Activated CD4-positive, CD25-positive, alpha-beta regulatory T cell treated with anti-CD3 and anti-CD28 coated beads, Interleukin-2, amount 50 U/mL, for 24 hours (primary cell): ENCODE measurements around the gene ASPN.

Experiments used
- ATAC-seq, 2 donors: fragments of 150-1000 bp; cut with Tn5 transposase; one replicate each; pipeline ENCODE4 v1.10.0; 2021; ENCODE audit warnings: mild to moderate bottlenecking in 1 of 2, moderate library complexity in 1 of 2

ASPN gene

DNA sequence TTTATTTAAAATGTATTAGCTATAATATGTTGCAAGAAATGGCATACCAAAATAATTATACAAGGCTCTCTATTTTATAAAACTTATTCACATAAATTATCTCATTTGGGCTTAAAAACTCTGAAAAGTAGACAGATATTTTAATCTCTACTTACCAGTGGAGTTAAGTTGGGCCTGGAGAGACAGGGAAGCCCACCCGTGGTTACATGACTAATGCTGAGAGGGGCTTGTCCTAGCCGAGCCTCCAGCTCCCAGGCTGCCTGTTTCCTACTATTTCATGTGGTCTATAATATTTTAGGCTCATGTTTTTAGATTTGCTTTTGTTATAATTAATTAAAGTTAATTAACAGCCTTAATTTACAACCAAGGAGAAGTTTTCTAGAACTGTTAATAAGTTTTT, 20.9 kb upstream of the ASPN start:
- no peak for ATAC-seq

DNA sequence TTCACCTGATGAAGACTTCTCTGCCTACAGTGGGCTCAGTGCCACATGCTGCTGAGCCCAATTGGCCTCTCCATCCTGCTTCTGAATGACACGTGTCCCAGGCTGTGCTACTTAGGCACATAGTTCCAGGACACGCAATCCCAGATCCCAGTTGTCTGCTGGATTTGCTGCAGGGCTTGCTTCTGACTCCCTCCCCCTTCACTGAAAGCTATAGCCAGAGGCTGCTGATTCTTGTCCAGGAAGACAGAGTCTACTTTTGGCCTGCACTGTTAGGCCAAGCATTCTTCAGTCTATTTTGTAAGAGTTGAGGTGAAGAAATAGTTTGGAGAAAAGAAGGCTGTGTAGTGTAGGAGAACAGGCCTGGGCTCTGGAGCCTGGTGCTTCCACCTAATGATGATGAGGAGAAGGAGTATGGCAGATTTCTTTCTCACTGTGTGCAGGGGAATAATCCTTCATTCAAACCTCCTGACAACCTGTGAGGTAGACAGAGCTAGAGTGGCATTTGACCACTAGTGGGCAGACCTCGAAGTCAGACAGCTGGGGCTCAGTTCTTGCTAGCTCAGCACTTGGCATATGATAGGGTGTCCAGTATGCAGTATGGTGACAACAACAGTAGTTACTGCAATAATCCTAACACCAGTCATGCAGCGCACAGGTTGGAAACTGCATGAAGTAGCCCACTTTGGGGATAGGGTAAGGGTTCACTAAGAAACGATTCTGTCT, 19.5 kb upstream of the ASPN start:
- peak in 1 of 2 donors; percentile 38 for ATAC-seq

DNA sequence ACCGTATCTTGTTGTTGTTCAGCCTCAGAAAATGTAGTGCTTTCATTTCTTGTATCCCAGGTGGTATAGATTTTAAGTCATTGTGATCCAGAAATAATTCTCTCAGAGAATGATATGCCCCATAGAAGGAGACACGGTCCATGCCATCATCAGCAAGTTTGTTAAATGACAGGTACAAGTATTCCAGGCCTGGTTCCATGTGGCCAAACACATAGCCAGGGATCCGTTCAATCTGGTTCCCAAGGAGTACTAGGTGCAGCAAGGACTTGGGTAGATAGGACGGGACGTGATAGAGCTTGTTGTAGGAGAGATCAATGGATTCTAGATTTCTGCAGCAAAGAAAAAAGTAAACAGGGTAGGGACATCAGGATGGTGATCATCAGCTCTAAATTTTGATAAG, 18.4 kb upstream of the ASPN start:
- ATAC-seq, result no peak

DNA sequence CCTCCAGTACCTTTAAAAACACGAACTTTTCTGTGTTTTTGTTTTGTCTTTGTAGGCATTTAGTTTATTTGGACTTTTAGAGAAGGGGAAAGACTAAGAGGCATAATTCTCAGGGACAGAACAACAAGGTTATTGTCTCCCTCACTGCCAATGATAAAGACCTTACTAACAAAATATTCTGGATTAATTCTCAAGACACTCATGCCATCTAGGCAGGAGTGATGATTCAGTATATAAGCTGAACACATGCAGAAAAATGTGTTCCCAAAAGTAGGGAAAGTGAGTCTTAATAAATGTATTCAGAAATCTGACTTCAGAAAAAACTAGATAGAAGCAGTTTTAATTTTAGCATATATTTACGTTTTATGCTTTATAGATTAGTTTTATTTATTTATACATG, 17.4 kb upstream of the ASPN start:
- ATAC-seq, result no peak

DNA sequence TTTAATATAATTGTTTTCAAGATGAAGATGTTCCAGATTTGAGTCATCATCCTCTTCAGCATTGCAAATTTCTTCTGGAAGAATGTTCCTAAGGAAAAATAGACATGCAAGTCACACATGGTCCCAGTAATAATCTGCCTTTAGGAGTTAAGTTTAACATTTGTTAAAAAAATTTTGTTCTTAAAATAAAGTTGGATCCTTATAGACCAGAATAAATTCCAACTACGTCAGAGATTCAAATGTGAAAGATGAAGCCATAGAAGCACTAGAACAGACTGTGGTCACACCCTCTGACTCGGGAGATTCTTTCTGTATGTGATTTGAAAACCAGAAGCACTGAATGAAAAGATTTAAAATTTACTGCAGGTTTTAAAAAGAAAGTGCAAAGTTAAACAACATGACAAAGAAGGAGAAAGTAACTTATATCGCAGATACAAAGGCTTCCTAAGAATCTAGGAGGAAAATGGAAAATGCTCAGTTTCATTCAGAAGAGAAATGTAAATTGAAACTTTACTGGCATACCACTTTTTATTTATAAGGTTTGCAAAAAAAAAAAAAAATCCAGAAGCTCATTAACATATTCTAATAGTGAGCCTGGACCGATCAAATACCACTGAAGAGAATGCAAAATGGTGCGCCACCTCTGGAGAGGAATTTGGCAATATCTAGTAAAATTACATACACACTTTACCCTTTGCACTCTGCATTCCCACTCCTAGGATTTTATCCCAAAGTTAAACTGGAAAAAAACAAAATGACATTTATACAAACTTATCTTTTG, 14.3 kb upstream of the ASPN start:
- no peak for ATAC-seq

DNA sequence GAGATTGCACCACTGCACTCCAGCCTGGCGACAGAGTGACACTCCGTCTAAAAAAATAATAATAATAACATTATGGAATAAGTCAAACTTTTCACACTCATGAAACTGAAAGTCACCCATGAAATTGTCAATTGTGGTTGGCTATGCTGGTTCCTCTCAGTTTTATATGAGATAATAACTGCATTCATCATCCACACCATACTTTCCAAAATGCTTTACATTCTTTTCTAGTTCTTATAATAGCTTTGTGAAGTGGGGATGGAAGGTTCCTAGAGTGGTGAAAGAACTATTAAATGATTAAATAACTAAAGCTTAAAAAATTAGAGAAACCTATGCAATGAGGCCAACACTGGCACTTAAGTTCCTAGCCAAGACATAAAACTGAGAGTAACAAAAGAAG, 12.6 kb upstream of the ASPN start:
- no peak for ATAC-seq

DNA sequence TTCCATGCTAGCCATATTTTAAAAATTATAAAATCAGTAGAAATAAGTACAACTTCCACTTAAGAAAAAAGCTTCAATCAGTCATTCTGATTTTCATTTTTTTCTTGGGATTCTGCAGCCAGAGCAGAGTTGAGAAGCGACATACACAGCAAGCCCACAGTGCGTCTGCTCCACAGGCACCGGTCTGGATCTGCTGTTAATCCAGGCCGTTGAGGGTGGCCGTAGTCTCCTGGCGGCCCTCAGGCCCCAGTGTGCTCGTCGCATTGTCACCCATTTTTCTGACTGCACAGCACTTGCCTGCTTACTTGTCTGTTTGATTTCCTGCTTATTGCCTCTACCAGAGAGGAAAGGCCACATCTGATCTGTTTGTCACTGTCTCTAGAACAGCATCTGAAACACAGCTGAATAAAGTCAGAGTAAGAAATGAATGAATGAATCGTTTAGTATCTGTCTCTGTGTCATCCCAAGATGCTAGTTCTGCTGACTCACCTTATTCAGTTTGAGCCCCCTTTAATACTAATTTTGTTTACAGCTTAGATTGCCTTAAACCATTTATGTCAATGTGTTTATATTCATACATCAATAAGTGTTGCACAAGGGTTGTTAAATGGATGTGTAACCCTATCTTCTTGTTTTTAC, 11.6 kb upstream of the ASPN start:
- ATAC-seq, result no peak

DNA sequence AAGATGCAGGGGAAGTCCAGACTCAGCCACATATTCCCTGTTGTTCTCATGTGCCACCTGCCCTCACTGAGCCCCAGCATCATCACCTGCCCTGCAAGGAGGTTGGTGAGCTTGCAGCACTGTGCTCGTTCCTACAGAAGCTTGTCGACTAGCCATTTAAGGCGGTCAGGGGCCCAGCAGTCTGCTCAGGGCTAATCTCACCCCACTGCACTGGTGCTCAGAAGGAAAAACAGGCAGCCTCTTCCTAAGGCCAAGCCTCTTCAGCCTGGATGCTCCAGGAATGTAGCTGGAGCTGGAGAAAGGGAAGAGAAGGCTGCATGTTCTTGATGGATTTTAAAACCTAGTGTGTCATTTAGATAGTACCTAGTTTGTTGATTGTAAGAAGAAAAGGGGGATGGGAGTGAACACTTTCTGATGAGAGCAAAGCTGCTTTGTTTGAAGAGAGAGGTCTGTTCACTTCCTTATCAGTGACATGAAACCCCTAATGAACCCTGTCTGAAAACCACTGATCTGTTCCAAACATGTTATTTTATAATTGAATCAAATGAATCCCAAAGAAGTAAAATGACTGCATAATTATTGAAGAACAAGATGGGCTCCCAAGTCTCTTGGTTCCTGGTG, 10.6 kb upstream of the ASPN start:
- ATAC-seq, result no peak

DNA sequence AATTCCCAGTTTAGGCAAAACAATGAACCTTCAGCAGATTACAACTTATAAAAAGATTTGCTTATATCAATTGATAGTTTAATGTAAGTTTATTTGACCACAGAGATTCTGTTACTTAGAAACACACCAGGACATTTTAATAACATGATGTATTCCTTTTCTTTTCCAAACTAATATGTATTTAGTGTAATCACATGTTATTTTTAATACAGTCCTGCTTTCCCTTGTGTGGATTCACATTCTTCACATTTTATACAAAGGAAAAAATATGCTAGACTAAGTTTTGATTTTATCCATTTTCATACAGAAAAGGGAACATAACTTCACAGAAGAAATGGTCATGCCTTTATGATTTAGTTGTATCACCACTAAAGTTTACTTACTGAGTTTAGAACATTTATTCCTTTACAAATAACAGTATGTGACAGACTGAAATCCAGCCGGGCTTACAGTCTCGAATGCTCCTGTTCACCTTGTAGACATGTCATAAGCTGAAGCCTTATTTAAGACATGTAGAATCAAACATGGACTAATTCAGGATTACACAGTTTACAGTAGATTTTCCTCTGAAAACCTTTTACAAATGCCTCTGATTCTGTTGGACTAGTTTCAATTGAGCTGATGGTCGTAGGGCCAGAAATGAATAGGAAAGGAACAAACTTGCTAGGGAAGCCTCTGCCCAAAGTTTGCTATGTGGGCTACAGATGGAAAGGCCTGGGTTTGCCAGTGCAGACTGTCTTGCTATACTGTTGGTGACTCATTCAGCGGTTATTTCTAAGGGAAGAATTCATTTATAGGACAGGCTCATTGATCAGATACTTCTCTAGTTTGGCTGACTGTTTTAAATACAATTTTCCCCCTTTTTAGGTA, 6.6 kb upstream of the ASPN start:
- no peak for ATAC-seq

DNA sequence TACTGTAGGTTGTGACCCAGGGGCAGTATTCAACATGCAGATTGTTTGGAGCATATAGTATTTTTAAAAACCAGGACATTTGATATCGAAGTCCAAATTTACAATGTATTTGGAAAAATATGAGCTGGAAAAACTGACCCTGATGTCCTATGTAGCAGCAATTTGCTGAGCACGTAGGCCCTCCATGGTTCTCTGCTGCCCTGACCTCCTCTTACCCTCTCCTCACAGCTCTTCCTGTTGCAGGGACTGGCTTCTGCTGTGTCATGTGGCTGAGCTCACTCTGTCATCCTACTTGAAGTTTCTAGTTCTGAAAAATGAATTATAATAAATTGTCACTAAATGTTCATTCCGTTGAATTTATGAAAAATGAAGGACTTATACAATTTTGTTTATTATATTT, 4.1 kb upstream of the ASPN start:
- no peak for ATAC-seq

DNA sequence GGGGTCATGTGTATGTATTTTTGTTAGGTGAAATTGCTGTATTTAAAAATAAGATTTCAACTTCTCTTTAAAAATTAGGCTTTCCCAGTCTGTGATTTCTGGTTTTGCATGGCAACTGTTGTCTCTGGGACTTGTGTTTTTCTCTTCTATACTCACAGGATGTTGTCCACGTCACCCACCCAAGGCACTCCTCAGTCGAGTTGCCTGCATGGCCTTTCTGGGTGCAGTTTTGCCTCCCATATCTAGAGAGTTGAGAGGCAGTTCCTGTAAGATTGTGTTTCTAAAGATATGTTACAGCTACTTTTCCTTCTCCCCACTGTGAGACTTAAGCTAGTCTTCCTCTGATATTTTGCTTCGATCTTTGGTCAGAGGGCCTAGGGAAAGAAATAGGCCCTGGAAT, 2.3 kb upstream of the ASPN start:
- ATAC-seq, result no peak

DNA sequence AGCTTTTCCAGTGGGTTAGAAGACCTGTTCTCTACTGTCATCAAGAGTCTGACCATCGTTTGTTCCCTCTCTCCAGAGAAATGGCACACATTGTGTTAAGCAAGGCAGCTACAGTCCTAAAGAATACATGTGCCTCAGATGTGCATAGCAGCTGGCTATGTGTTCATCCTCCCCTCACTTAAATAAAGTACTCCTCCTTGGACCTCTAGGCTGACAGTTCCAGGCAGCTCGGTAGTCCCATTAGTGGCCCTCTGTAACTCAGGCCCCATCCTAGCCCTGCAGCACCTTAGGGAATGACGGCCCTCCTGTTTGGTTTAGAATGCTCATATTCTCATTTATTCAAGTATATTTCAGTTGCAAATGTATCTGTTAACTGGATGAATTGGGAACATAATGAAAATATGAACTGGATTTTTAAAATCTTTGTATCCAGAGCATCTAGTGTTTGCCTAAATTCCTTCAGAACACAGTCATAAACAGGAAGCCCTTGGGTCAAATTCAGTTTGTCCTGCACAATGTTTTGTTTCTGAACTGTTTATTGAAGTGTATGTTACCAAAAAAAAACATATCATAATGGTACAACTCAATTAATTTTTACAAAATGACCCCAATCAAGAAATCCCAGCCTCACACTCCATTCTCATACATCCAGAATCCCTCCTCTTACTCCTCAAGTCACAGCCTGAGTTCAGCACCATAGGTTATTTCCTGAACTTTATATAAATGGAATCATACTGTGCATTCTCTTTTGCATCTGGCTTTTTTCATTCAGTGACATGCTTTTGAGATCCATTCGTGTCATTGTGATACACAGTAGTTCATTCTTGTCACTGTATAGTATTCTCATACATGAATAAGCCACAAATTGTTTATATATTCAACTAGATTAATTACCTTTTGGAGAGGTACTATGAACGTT, 1.6 kb upstream of the ASPN start:
- no peak for ATAC-seq

DNA sequence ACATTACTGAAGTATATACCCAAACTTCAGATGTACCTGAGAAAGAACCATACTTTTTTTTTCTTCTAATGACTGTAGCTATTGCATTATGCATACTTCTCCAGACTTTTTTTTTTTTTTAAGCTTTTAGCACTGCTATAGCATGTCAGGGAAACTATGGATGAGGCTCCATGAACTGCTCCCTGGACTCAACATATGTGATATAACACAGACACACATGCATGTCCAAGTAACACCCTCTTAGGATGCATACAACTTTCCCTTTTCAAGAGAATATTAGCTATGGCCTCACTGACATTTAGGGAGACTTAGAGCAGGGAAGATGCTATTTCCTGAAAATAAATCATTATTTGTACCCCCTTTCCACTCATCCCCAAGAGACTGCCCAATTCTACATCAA, 499 bp upstream of the ASPN start:
- no peak for ATAC-seq

DNA sequence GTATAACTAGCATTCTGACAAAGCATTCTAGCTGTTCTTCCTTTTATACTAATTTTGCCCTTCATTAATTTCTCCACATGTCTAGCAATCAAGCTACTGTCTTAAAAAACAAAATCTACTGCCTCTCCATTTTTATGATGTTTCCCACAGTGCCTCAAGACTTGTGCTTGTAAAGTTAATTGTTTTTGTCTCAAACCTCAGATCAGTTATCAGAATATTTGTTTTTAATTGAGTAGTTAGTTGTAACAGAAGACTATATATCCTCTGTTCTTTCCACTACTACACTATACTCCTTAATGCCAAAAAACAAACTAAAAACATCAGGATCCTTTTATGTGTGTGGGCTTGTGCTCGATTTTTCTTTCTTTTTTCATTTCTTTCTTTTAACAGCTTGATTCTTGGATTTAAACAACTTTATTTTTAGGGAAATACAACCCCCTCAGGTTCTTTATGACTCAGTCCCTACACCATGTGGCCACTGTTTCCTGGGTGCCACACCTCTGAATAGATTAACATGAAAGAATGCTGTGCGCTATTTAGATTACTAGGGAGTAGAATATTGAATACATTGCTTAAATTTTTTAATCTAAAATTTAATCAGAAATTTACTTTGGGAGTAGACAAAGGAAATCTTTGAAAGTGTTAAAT, 1.2 kb downstream of the ASPN start:
- no peak for ATAC-seq

DNA sequence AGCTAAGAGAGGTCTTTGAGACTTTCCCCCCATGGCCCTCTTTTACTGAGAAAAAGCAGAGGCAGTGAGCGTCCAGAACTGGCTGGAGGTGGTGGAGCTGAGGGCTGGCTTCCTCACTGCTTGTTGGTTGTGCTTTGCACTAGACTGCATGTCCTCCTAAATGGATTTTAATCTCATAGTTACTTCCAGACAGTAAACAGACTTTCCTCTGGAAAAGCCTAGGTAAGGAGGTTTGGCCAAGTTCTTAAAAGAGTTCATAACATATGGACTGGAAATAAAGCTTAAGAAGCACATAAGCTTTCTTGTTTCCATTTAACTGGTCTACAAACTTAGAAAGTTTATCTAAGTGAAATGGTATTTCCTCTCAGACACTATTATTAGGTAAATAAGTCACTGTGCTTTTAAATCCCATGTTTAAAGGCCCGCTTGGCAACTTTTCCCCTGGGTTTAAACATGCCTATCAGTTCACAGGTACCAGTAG, 2.0 kb downstream of the ASPN start:
- no peak for ATAC-seq

DNA sequence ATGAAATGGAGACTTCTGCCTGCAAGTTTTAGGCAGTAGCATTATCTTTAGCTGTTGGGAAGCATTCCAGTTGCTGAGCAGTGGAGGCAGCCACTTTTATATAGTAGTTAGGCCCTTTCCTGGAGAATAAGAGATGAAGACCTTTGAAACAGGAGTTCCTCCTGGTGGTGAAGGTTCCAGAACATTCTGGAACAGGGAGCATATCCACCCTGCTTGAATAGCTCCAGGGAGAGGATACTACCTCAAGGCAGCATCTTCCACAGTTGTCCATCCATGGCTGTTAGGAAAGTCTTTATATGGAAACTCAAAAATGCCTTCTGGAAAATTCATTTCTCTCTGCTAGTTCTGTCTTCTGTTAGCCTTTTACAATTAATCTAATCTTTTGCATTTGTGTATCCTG, 3.0 kb downstream of the ASPN start:
- no peak for ATAC-seq

DNA sequence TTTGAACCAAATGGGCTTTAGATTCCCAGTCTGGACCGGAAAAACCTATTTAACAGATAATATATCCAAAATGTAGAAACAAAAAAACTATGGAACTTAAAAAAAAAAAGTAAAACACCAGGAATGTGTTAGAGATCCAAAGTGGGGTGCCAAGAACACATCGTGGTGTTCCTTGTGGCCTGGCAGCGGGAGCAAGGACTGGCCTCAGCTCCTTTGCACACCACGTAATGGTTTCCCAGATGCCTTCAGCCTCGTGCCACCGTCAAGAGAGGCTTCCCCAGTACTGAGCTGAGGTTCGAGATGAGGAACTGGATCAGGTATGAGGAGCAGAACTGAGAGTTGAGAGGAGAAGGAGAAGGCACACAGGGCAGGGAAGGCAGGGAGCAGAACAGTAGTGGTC, 3.5 kb downstream of the ASPN start:
- ATAC-seq, result no peak

DNA sequence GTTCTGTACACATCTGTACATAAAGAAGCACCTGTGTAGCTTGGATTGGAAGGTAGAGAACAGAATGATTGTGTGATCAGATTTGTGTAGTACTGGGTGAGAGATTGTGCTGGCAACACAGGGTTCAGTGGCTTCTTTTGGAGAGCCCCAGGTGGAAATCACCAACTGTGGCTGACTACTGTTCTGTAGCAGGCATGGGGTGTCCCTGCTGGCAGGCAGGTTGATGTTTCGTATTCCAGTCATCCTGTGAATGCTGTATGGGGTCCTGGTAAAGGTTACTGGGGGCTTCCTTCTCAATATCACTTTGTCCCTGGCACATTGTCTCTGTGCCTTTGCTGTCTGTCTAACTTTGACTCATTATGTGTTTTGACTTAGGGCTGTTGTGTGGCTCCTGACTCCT, 5.3 kb downstream of the ASPN start:
- peak in 1 of 2 donors; percentile 41 for ATAC-seq

DNA sequence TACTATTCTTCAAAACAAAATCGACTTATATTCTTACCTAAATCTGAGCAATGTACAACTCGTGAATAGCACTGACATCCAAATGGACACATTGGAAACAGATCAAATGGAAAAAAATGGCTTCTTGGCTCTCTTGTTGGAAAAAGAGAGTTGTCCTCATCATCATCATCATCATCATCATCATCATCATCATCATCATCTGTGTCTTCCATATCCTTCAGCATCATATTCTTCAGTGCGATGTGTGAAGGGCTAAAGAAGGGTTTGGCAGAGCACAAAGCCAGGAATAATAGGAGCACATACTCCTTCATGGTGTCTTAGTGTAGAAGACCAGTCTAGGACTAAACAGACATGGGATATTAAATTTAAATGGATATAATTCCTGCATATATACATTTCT, 7.7 kb downstream of the ASPN start:
- ATAC-seq, result no peak

DNA sequence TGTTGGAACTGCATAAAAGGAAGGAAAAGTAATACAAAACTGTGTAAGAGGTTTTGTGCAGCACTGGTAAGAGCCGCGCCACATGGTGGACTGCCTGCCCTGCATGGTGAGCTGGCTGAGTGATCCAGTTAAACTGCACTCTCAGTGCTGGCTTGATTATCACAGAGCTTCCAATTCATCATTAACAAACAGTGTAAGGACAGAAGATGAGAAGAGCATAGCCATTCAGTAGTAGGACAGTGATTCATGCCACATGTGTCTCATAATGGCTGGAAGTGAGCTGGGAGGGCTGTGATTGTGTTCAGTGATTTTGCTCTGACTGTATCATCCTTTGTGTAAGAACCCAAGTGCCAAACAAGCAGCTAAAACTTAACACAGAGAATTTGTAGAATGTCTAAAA, 14.1 kb downstream of the ASPN start:
- ATAC-seq, result no peak

DNA sequence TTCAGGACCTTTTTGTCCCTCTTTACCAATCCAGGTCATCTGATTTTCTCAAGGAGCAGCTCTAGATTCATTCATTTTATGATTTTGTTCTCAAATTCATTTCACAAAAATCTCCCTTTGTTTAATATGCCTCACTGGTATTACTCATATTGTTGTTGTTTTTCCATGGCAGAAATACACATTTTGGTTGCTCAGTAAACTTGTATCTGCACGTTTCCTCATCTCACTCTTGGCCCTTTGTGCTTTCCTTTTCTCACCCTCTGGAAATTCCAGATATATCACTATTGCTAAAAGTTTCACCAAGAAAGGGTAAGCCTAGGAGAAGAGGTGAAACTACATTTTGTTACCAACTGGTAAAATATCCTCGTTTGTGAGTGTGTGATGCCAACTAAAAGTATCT, 14.8 kb downstream of the ASPN start:
- no peak for ATAC-seq
